SH-SY5Y (cell line): ENCODE data around the gene CEACAM1.

ENCODE experiments used
- GATA2 ChIP-seq: IDR thresholded peaks from 2 replicates; pipeline ENCODE4 v1.6.1; 2011; ENCODE audit warnings: mild to moderate bottlenecking, low read depth, low read length
- GATA3 ChIP-seq: IDR thresholded peaks from 2 replicates; pipeline ENCODE4 v1.6.1; 2011; ENCODE audit warnings: low read depth, mild to moderate bottlenecking, low read length, moderate library complexity

Gene CEACAM1

GRCh38 chr19:42524250-42524649 lies 4.0 kb downstream of the CEACAM1 start:
- TF ChIP-seq GATA2: no peak
- TF ChIP-seq GATA3: no peak

DNA sequence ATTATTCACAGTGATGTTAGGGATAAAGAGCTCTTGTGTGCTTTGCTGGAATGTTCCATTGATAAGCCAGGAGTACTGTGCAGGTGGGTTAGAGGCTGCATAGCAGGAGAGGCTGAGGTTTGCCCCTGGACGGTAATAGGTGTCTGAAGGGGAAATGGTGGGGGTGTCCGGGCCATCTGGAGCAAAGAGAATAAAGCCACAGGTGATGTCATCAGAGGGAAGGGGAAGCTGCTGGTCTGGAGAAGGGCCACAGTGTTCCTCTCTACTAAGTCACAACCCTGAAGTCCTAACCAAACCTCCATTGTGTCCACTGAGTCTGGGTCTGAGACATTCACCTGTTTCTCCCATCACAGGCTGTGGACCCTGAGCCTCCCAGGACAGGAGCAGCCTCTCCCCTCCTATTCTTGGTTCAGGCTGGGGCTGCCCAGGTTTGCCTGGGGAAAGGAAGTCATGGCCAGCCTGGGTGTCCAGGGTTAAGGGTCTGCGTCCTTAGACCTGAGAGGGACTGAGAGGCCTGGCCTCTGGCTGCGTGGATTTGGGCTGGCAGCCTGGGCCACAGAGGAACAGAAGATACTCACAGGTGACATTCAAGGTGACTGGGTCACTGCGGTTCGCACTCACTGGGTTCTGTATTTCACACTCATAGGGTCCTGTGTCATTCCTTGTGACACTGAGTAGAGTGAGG lies 6.8 kb downstream of the CEACAM1 start:
- TF ChIP-seq GATA2 (no peak), GATA3 (no peak)

DNA sequence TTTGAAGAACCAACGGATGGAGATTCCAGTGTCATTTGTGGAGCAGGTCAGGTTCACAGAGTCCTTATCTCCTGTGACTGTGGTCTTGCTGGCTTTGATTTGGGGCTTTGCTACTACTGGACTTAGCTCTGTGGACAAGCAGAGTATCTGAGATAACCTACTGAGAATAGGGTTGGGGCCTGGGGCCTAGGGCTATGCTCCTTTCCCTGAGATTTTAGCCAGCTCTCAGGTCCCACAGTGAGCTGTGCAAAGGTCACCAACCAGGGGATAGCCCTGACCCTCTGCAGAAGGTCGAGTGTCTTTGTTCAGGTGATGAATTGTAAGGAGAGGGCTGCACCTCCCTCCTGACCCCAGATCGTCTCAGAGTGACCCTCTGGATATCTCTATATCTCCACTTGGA lies 9.2 kb downstream of the CEACAM1 start:
- TF ChIP-seq GATA3 (no peak), GATA2 (no peak)

- TF ChIP-seq GATA3 (no peak), GATA2 (no peak)
These were observed 11.5 kb downstream of the CEACAM1 start for GRCh38 chr19:42516771-42517170.

DNA sequence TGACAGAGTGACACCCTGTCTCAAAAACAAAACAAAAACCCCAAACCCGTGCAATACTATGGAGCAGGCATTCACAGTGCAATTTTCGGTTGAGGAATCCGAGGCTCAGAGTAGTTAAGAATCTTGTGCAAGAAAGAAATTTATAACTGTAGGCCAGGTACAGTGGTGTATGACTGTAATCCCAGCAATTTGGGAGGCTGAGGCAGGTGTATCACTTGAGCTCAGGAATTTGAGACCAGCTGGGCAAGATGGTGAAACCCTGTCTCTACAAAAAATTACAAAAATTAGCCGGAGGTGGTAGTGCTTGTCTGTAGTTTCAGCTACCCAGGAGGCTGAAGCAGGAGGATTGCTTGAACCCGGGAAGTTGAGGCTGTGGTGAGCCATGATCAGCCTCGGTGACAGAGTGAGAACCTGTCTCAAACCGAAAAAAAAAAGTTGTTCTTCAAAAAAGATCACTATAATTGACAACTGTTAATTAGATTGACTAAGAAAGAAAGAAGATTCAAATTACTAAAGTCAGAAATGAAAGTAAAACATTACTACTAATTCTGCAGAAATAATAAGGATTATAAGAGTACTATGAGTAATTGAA lies 12.9 kb downstream of the CEACAM1 start:
- no peak for TF ChIP-seq GATA2
- TF ChIP-seq GATA3: no peak

GRCh38 chr19:42514449-42514848 lies 13.8 kb downstream of the CEACAM1 start:
- TF ChIP-seq GATA2 (no peak), GATA3 (no peak)

DNA sequence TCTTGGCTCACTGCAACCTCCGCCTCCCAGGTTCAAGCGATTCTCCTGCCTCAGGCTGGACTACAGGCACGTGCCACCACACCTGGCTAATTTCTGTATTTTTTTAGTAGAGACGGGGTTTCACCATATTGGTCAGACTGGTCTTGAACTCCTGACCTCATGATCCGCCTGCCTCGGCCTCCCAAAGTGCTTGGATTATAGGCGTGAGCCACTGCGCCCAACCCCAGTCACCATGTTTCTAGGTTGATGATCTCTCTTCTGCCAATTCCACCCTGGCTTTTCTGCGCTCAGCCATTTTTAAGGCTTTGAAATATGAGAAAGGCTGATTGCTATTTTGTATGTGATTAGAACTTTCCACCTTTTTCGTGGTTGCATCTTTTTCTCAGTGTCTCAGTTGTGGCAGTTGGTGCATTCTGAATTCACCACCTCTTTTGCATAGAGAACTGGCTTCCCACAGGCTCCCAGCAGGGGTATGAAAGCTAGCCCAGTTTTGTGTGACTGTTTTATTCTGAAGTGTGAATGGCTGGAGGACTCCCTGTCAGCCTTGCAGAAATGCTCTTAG lies 15.5 kb downstream of the CEACAM1 start:
- TF ChIP-seq GATA2 (no peak), GATA3 (no peak)

DNA sequence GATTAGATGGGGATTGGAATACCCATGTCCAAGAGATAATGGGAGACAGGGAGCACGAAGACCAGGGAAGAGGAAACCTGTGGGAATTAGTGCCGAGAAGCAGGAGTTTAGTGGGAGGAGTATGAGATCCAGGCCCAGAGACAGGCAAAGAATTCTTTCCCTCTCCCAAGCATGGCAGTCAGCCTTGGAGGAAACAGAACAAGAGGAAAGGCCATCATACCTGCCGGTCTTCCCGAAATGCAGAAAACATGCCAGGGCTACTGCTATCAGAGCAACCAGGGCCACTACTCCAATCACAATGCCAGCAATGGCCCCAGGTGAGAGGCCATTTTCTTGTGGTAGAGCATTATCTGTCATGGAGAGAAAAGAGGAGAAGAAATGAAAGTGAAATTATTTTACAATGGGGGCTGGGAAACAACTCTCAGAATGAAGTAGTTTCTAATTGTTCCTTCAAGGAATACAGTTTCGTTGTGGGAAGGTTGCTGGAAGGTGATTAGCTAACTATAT lies 16.1 kb downstream of the CEACAM1 start:
- TF ChIP-seq GATA2: no peak
- no peak for TF ChIP-seq GATA3

- TF ChIP-seq GATA3: no peak
- TF ChIP-seq GATA2: no peak
These were observed 16.9 kb downstream of the CEACAM1 start for GRCh38 chr19:42511340-42511739.

DNA sequence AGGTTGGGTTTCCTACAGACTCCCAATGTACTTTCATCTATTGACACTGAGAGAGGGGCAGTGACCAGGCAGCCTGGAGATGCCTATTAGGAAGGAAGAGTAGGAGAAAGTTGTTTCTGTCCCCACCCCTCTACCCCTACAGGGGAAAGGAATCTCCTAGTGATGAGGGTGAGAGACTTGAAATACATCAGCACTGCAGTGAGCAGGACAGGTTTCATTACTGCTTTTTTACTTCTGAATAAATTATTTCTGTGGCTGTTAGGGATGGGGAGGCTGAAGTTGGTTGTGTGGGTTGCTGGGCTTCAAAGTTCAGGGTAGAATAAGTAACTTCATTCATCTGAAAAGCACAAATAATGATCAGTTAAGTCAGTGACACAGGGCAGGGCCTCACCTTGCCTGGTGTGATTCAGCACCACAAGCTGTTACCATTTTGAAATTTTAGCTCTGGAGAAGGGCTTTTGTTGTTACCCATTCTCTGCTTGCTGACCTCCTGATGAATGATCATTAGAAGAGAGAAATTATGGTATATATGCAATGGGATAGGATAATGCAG lies 19.3 kb downstream of the CEACAM1 start:
- TF ChIP-seq GATA3 (no peak), GATA2 (no peak)

DNA sequence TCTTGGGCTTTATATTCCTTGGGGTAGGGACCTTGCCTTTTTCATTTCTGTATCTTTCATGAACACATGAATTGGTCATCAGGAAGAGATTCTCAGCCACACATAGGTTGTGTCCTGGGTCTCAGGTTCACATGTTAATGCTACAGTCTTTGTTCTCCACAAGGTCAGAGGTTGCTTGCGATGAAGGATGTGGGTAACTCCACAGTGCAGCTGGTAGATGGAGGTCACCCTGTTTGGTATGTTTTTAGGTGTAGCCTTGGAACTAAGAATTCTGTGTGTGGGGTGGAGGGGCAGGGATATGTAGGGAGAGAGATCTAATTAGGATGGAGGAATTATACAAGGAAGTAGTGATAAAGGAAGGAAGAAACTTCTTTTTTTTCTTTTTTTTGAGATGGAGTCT lies 23.2 kb downstream of the CEACAM1 start:
- TF ChIP-seq GATA2: no peak
- no peak for TF ChIP-seq GATA3

- TF ChIP-seq GATA2: no peak
- TF ChIP-seq GATA3: no peak
These were observed 26.5 kb downstream of the CEACAM1 start for GRCh38 chr19:42501733-42502132.

- TF ChIP-seq GATA3 (no peak), GATA2 (no peak)
These were observed 30.0 kb downstream of the CEACAM1 start for GRCh38 chr19:42498169-42498757.

GRCh38 chr19:42497492-42498168 lies 30.7 kb downstream of the CEACAM1 start:
- TF ChIP-seq GATA2: no peak
- no peak for TF ChIP-seq GATA3
